Measurements from ENCODE around the gene ABCA5. TPM values are rescaled to one million over a fixed set of nuclear protein-coding genes. Genes with fewer than 3 reads are reported as not detected.
A peak's percentile ranks its signal among the peaks of the same experiment; 100 is the strongest.

The ABCA5 gene
- total RNA-seq, 1 experiment from 2014 or later, result 13.3 TPM

- BruUV-seq (replicated peaks), result no TSS peak
- ChIA-PET POLR2A (no interaction called here), CTCF (no interaction called here)
- H3K4me1 ChIP-seq (ENCODE audit: control insufficient read depth, insufficient read depth, low read length), result no peaks in the 10 kb centered on the region
- H3K27me3 ChIP-seq (ENCODE audit: control insufficient read depth, insufficient read depth, low read length), result no peaks in the 10 kb centered on the region
- no peak for ATAC-seq
- H3K4me3 ChIP-seq (ENCODE audit: low read depth in 2 of 2, low read length in 2 of 2), result no peak overlapping the region
- TF ChIP-seq SIN3A (IDR thresholded peaks at IDR 0.05; ENCODE audit: borderline replicate concordance, insufficient read depth, low read depth, low read length), result no peak
- TF ChIP-seq, protein P1, sequence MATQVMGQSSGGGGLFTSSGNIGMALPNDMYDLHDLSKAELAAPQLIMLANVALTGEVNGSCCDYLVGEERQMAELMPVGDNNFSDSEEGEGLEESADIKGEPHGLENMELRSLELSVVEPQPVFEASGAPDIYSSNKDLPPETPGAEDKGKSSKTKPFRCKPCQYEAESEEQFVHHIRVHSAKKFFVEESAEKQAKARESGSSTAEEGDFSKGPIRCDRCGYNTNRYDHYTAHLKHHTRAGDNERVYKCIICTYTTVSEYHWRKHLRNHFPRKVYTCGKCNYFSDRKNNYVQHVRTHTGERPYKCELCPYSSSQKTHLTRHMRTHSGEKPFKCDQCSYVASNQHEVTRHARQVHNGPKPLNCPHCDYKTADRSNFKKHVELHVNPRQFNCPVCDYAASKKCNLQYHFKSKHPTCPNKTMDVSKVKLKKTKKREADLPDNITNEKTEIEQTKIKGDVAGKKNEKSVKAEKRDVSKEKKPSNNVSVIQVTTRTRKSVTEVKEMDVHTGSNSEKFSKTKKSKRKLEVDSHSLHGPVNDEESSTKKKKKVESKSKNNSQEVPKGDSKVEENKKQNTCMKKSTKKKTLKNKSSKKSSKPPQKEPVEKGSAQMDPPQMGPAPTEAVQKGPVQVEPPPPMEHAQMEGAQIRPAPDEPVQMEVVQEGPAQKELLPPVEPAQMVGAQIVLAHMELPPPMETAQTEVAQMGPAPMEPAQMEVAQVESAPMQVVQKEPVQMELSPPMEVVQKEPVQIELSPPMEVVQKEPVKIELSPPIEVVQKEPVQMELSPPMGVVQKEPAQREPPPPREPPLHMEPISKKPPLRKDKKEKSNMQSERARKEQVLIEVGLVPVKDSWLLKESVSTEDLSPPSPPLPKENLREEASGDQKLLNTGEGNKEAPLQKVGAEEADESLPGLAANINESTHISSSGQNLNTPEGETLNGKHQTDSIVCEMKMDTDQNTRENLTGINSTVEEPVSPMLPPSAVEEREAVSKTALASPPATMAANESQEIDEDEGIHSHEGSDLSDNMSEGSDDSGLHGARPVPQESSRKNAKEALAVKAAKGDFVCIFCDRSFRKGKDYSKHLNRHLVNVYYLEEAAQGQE (IDR thresholded peaks at IDR 0.05; ENCODE audit: insufficient read depth in 1 of 2, low read depth in 2 of 2, low read length in 1 of 2), result no peak
- TF ChIP-seq CTCF (IDR thresholded peaks at IDR 0.05), result no peak
- TF ChIP-seq POLR2AphosphoS5 (IDR thresholded peaks at IDR 0.05; ENCODE audit: low read depth, low read length), result no peak
- no peak for TF ChIP-seq TCF7L2 (IDR thresholded peaks at IDR 0.05; ENCODE audit: low read depth, low read length)
- no peaks in the 10 kb centered on the region; the same call in 1 of the 2 replicates for H3K9me3 ChIP-seq (ENCODE audit: control insufficient read depth, insufficient read depth, low read depth, low read length)
- no peaks in the 10 kb centered on the region for H3K36me3 ChIP-seq (ENCODE audit: control insufficient read depth, insufficient read depth, low read length)
- no peak for DNase-seq (ENCODE audit: low read depth, low spot score)
- intact Hi-C loops (cut with micrococcal nuclease; ENCODE audit: unreplicated experiment) (loop anchor here (10.0 kb wide), 1 partner anchor 262 kb away; no protein-coding TSS in a partner anchor), in situ Hi-C loops (cut with HindIII; ENCODE audit: low pct_unique_long_range_greater_than_20kb, low sequenced_read_pairs) (no loop called here)
- H3K27ac ChIP-seq (ENCODE audit: low read length), result no peak overlapping the region
These were observed 90.5 kb downstream of the ABCA5 start for GRCh38 chr17:69236464-69236863.

GRCh38 chr17:69235338-69236058 lies 91.4 kb downstream of the ABCA5 start:
- TF ChIP-seq, protein P1 (IDR thresholded peaks at IDR 0.05; ENCODE audit: insufficient read depth in 1 of 2, low read depth in 2 of 2, low read length in 1 of 2), result no peak
- TF ChIP-seq SIN3A (IDR thresholded peaks at IDR 0.05; ENCODE audit: borderline replicate concordance, insufficient read depth, low read depth, low read length), result no peak
- peak; percentile 82 for TF ChIP-seq CTCF (IDR thresholded peaks at IDR 0.05)
- ATAC-seq (peak; percentile 93), DNase-seq (ENCODE audit: low read depth, low spot score) (peak; percentile 72)
- BruUV-seq (replicated peaks), result no TSS peak
- H3K4me3 ChIP-seq (ENCODE audit: low read depth in 2 of 2, low read length in 2 of 2), result no peak overlapping the region
- no peaks in the 10 kb centered on the region; the same call in 1 of the 2 replicates for H3K9me3 ChIP-seq (ENCODE audit: control insufficient read depth, insufficient read depth, low read depth, low read length)
- ChIA-PET POLR2A (no interaction called here), CTCF (no interaction called here)
- H3K4me1 ChIP-seq (ENCODE audit: control insufficient read depth, insufficient read depth, low read length), result no peaks in the 10 kb centered on the region
- no peaks in the 10 kb centered on the region for H3K27me3 ChIP-seq (ENCODE audit: control insufficient read depth, insufficient read depth, low read length)
- no peak overlapping the region for H3K27ac ChIP-seq (ENCODE audit: low read length)
- H3K36me3 ChIP-seq (ENCODE audit: control insufficient read depth, insufficient read depth, low read length), result no peaks in the 10 kb centered on the region
- in situ Hi-C loops (cut with HindIII; ENCODE audit: low pct_unique_long_range_greater_than_20kb, low sequenced_read_pairs), result no loop called here
- intact Hi-C loops (cut with micrococcal nuclease; ENCODE audit: unreplicated experiment), result loop anchor here (2.0 to 10.0 kb wide), 2 partner anchors 261 to 461 kb away; no protein-coding TSS in a partner anchor
